ENCODE measurements around the gene ALKBH8. TPM values are rescaled to one million over a fixed set of nuclear protein-coding genes. Genes with fewer than 3 reads are reported as not detected.
"Not testable (repeated sequence)": the region's sequence is repeated elsewhere in the genome, so short reads cannot be mapped to it uniquely, and the experiment has no call there.

The ALKBH8 gene
- total and polyA plus RNA-seq, 3 donors from 2014 or later: 5.3 to 12.1 (median 7.8) TPM

- Histone ChIP-seq H3K27me3 (no peaks in the 10 kb centered on the region), H3K9me3 (no peaks in the 10 kb centered on the region), H3K4me1 (no peaks in the 10 kb centered on the region), H3K36me3 (ENCODE audit: low read depth, missing control alignments) (no peaks in the 10 kb centered on the region), H3K27ac (peak overlapping the region in 1 of 2 donors; percentile 52), H3K4me3 (no peak overlapping the region)
- TF ChIP-seq POLR2A (IDR thresholded peaks at IDR 0.05): no peak
- no peak for TF ChIP-seq CTCF (IDR thresholded peaks at IDR 0.05)
- DNase-seq: no peak
- intact Hi-C loops (cut with DNase I; ENCODE audit: low total_unique reads): no loop called here
- WGBS, 2 donors: 60 to 71% methylated on average over 1 of the region's 1 CpG
These were observed 20.4 kb downstream of the ALKBH8 start for GRCh38 chr11:107545101-107545514.

GRCh38 chr11:107538821-107539220 lies 26.7 kb downstream of the ALKBH8 start:
- no peak for DNase-seq
- 83 to 86% methylated on average over 3 of the region's 3 CpGs for whole genome bisulfite sequencing, 2 donors

GRCh38 chr11:107538239-107538638 lies 27.3 kb downstream of the ALKBH8 start:
- Histone ChIP-seq H3K9me3 (no peaks in the 10 kb centered on the region), H3K27me3 (no peaks in the 10 kb centered on the region), H3K4me3 (no peak overlapping the region), H3K36me3 (ENCODE audit: low read depth, missing control alignments) (no peaks in the 10 kb centered on the region), H3K4me1 (no peaks in the 10 kb centered on the region), H3K27ac (no peak overlapping the region)
- no peak for DNase-seq
- TF ChIP-seq POLR2A (IDR thresholded peaks at IDR 0.05) (no peak), CTCF (IDR thresholded peaks at IDR 0.05) (no peak)
- intact Hi-C loops (cut with DNase I; ENCODE audit: low total_unique reads): no loop called here

More at GRCh38 chr11:107538821-107539220, 26.7 kb downstream of the ALKBH8 start:
- Histone ChIP-seq H3K27me3 (no peaks in the 10 kb centered on the region), H3K36me3 (ENCODE audit: low read depth, missing control alignments) (no peaks in the 10 kb centered on the region), H3K4me1 (no peaks in the 10 kb centered on the region), H3K27ac (no peak overlapping the region), H3K9me3 (no peaks in the 10 kb centered on the region), H3K4me3 (no peak overlapping the region)
- intact Hi-C loops (cut with DNase I; ENCODE audit: low total_unique reads): no loop called here
- TF ChIP-seq POLR2A (IDR thresholded peaks at IDR 0.05) (no peak), CTCF (IDR thresholded peaks at IDR 0.05) (no peak)

GRCh38 chr11:107537155-107537554 lies 28.4 kb downstream of the ALKBH8 start:
- intact Hi-C loops (cut with DNase I; ENCODE audit: low total_unique reads); H3K4me3 ChIP-seq; DNase-seq; H3K27ac ChIP-seq; H3K4me1 ChIP-seq; H3K9me3 ChIP-seq; H3K36me3 ChIP-seq (ENCODE audit: low read depth, missing control alignments); H3K27me3 ChIP-seq: not testable (repeated sequence)

GRCh38 chr11:107526197-107526596 lies 39.3 kb downstream of the ALKBH8 start:
- DNase-seq: no peak
- TF ChIP-seq POLR2A (IDR thresholded peaks at IDR 0.05): no peak
- TF ChIP-seq CTCF (IDR thresholded peaks at IDR 0.05): no peak
- no peaks in the 10 kb centered on the region for H3K4me1 ChIP-seq
- no peaks in the 10 kb centered on the region for H3K27me3 ChIP-seq
- H3K9me3 ChIP-seq: no peaks in the 10 kb centered on the region
- intact Hi-C loops (cut with DNase I; ENCODE audit: low total_unique reads): no loop called here
- no peaks in the 10 kb centered on the region for H3K36me3 ChIP-seq (ENCODE audit: low read depth, missing control alignments)
- H3K27ac ChIP-seq: no peak overlapping the region
- no peak overlapping the region for H3K4me3 ChIP-seq
- 95 to 96% methylated on average over 3 of the region's 3 CpGs for WGBS, 2 donors
